CD8-positive, alpha-beta memory T cell (primary cell): Measurements from ENCODE around the gene PLK2. TPM values are rescaled to one million over a fixed set of nuclear protein-coding genes. Genes with fewer than 3 reads are reported as not detected.

Source experiments
- CTCF ChIA-PET: fragments of 350-600 bp; sonication (Branson Sonifier 250); formaldehyde crosslinking; loops from one replicate; lab custom pipeline; 2021; ENCODE audit warnings: antibody characterized with exemption; lab: Charles Lee
- POLR2A ChIA-PET: fragments of 350-600 bp; sonication (Branson Sonifier 250); formaldehyde crosslinking; loops from one replicate; lab custom pipeline; 2021; ENCODE audit warnings: antibody characterized with exemption; lab: Charles Lee
- DNase-seq, 5 donors: peaks; one replicate each; pipeline versions ENCODE4 v3.0.0 to v3.0.0-alpha.2; 2020 to 2022; ENCODE audit warnings: mixed read lengths in 1 of 5
- H3K27ac ChIP-seq: one replicate; pipeline ENCODE4 v1.7.0; 2013; ENCODE audit warnings: low read depth, mild to moderate bottlenecking, low read length, moderate library complexity
- H3K27me3 ChIP-seq: 2 replicates; pipeline ENCODE4 v1.7.0; 2013; ENCODE audit warnings: low read length, mild to moderate bottlenecking; ENCODE audit not compliant: insufficient read depth, poor library complexity, severe bottlenecking
- H3K36me3 ChIP-seq: 2 replicates; pipeline ENCODE4 v1.7.0; 2013; ENCODE audit warnings: mild to moderate bottlenecking, low read length, moderate library complexity; ENCODE audit not compliant: insufficient read depth
- H3K4me1 ChIP-seq: 2 replicates; pipeline ENCODE4 v1.7.0; 2013; ENCODE audit warnings: mild to moderate bottlenecking, low read length, moderate library complexity; ENCODE audit not compliant: insufficient read depth
- H3K4me3 ChIP-seq: 2 replicates; pipeline ENCODE4 v1.7.0; 2013; ENCODE audit warnings: mild to moderate bottlenecking, low read length
- H3K9me3 ChIP-seq: 2 replicates; pipeline ENCODE4 v1.7.0; 2013; ENCODE audit warnings: mild to moderate bottlenecking, low read length
- H3K27ac Mint-ChIP-seq, 8 donors: one replicate each; pipeline ENCODE4 v1.8.0; 2020 to 2021; ENCODE audit warnings: mixed read lengths in 8 of 8, mild to moderate bottlenecking in 6 of 8, inconsistent platforms in 3 of 8, moderate library complexity in 3 of 8
- H3K27me3 Mint-ChIP-seq, 2 donors: one replicate each; pipeline ENCODE4 v1.8.0; 2020 to 2021; ENCODE audit warnings: mixed read lengths in 2 of 2, mild to moderate bottlenecking in 1 of 2, moderate library complexity in 1 of 2
- H3K36me3 Mint-ChIP-seq, 3 donors: one replicate each; pipeline ENCODE4 v1.8.0; 2020 to 2021; ENCODE audit warnings: mixed read lengths in 3 of 3, inconsistent platforms in 1 of 3, mild to moderate bottlenecking in 1 of 3
- H3K4me1 Mint-ChIP-seq, 3 donors: one replicate each; pipeline ENCODE4 v1.8.0; 2020 to 2021; ENCODE audit warnings: mixed read lengths in 3 of 3, inconsistent platforms in 1 of 3, mild to moderate bottlenecking in 1 of 3
- H3K4me3 Mint-ChIP-seq, 7 donors: one replicate each; pipeline ENCODE4 v1.8.0; 2020 to 2021; ENCODE audit warnings: mixed read lengths in 7 of 7, mild to moderate bottlenecking in 6 of 7, moderate library complexity in 4 of 7, inconsistent platforms in 2 of 7
- H3K9me3 Mint-ChIP-seq, 5 donors: one replicate each; pipeline ENCODE4 v1.8.0; 2020 to 2022; ENCODE audit warnings: mixed read lengths in 5 of 5, mild to moderate bottlenecking in 3 of 5, moderate library complexity in 2 of 5, inconsistent platforms in 1 of 5
- polyA plus RNA-seq: library from polyadenylated mRNA; unstranded; fragments of 300-500 nt; fragmentation: Illumina TruSeq; gene quantifications from one replicate; pipeline ENCODE4 v1.2.3, GENCODE V29; 2021
- total RNA-seq, 2 experiments: library from RNA; stranded (reverse); gene quantifications; one replicate each; pipeline ENCODE4 v1.2.3, GENCODE V29; 2021

PLK2 gene
- total and polyA plus RNA-seq, 3 experiments from 2014 or later: 2.5 to 5.2 (median 3.0) TPM

DNA sequence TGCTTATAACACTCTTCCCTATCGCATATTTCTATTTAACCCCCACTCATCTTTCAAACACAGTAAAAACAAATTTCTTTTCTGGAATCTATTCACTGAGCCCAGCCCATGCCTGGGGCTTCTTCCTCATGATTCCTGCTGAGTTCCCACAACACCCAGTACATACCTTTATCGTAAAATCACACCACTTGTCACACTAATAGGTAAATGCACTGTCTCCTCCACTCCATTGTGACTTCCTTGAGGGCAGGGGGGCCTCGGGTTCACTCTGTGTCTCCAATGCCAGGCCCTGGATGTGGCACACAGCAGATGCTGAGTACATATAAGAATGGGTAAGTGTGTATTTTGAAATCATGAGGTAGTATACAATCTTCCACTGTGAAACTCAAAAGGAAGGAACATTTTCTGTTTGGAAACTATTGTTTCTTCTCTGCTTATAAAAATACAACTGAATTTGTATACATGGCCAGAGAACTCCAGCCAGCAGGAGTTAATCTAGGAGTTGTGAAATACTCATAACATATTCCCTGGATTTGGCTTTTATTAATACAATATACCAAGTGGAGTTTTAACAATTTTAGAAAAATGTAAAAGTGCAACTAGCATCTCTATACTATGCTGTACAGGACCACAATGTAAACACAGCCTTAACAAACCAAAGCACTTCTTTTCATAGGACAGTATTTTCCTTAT is 7.2 kb downstream of the PLK2 start:
- POLR2A ChIA-PET: no interaction called here
- no peak overlapping the region for H3K27ac ChIP-seq
- no peak overlapping the region for H3K27ac Mint-ChIP-seq
- peaks cover 0 to 5% (median 0%) of the 10 kb centered on the region in 5 donors for H3K9me3 Mint-ChIP-seq
- H3K4me1 Mint-ChIP-seq: no peaks in the 10 kb centered on the region
- H3K36me3 ChIP-seq: no peaks in the 10 kb centered on the region
- no peaks in the 10 kb centered on the region for H3K27me3 ChIP-seq
- H3K4me3 ChIP-seq: no peak overlapping the region
- H3K9me3 ChIP-seq: no peaks in the 10 kb centered on the region
- peaks cover 3 to 21% of the 10 kb centered on the region in 2 donors for H3K27me3 Mint-ChIP-seq
- H3K36me3 Mint-ChIP-seq: peaks cover 0 to 1% (median 0%) of the 10 kb centered on the region in 3 donors
- no peaks in the 10 kb centered on the region for H3K4me1 ChIP-seq
- H3K4me3 Mint-ChIP-seq: no peak overlapping the region
- CTCF ChIA-PET: no interaction called here
- no peak for DNase-seq

DNA sequence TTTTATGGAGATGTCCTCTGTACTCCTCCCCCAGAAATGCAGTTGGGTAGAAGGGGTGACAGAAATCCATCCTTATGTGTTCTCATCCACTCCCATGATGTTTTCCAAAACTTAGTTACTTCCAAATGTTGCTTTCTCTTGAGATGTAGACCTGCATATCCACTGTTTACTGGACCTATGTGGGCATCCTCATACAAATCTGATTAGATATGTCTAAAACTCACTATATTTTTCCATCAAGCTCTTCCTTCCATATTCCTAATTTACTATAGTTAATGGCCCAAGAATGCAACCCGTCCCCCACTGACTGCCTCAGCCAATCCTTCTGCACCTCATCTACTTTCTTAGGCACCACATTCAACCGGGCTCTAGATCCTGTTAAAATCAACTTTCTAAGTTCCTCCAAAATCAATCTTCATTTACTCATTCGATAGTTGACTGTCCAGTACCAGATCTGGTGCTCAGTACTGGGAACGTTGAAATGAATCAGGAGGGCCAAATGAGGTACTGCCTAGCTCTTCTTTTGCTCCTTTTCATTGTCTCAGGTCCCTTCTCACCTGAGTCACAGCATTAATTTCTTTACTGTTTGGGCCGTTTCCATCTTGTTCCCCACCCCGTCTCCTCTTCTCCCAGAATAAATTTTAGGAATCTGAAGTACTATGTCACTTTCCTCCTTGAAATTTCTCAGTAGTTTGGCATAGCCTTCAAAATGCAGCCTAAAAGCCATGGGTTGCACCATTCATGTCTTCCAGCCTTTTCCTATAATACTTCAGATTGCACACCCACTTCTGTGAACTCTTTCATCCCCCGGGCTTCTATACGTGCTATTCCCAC is 7.9 kb downstream of the PLK2 start:
- CTCF ChIA-PET: no interaction called here
- H3K27ac ChIP-seq: no peak overlapping the region
- no peak for DNase-seq
- Mint-ChIP-seq H3K4me1 (no peaks in the 10 kb centered on the region), H3K4me3 (no peak overlapping the region), H3K9me3 (peaks cover 0 to 5% (median 0%) of the 10 kb centered on the region in 5 donors), H3K27me3 (peaks cover 5 to 17% of the 10 kb centered on the region in 2 donors), H3K36me3 (peaks cover 0 to 1% (median 0%) of the 10 kb centered on the region in 3 donors), H3K27ac (no peak overlapping the region)
- H3K4me3 ChIP-seq: no peak overlapping the region
- H3K36me3 ChIP-seq: no peaks in the 10 kb centered on the region
- no peaks in the 10 kb centered on the region for H3K9me3 ChIP-seq
- H3K27me3 ChIP-seq: no peaks in the 10 kb centered on the region
- no peaks in the 10 kb centered on the region for H3K4me1 ChIP-seq
- POLR2A ChIA-PET: no interaction called here

DNA sequence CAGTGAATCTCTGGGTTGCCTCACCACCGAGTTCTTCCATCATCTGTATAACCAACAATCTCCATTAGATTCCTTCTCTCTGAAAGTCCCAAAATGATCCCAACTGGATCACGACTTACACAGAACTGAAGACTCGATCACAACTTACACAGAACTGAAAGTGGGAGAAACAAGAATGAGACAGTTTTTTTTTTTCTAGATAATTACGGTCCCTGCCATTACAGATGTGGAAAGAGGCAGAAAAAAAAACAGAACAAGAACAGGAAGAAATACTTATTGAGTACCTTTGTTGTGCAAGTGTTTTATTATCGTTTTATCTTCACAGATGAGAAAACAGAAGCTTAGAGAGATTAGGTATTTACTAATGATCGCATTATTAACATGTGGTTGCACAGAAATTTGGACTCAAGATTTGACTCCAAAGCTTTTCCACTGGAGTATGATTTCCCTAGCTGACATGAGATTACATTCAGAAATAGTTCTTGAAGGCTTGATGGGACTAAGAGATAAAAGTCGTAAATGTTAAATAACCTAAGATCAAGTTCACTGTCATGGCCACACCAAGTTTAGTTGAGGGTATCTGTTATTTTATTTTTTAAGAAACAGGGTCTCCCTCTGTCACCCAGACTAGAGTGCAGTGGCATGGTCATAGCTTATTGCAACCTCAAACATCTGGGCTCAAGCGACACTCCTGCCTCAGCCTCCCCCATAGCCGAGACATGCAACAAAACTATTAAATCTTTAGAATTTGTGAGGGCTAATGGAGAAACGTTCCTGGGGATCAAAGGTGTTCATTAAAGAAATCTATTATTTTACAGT is 8.9 kb downstream of the PLK2 start:
- no peak overlapping the region for H3K4me3 Mint-ChIP-seq
- Histone ChIP-seq H3K36me3 (no peaks in the 10 kb centered on the region), H3K27me3 (no peaks in the 10 kb centered on the region), H3K27ac (no peak overlapping the region), H3K4me1 (no peaks in the 10 kb centered on the region), H3K9me3 (no peaks in the 10 kb centered on the region), H3K4me3 (no peak overlapping the region)
- peaks cover 0 to under 1% (median 0%) of the 10 kb centered on the region in 3 donors for H3K36me3 Mint-ChIP-seq
- H3K27me3 Mint-ChIP-seq: peaks cover 7 to 23% of the 10 kb centered on the region in 2 donors
- no peaks in the 10 kb centered on the region for H3K4me1 Mint-ChIP-seq
- H3K27ac Mint-ChIP-seq: no peak overlapping the region
- CTCF ChIA-PET: interaction anchor here (2.4 kb wide), 1 partner anchor 9 kb away, joined by 5 read pairs; no protein-coding TSS in a partner anchor
- no peak for DNase-seq
- POLR2A ChIA-PET: no interaction called here
- H3K9me3 Mint-ChIP-seq: peaks cover 0 to 5% (median 0%) of the 10 kb centered on the region in 5 donors

DNA sequence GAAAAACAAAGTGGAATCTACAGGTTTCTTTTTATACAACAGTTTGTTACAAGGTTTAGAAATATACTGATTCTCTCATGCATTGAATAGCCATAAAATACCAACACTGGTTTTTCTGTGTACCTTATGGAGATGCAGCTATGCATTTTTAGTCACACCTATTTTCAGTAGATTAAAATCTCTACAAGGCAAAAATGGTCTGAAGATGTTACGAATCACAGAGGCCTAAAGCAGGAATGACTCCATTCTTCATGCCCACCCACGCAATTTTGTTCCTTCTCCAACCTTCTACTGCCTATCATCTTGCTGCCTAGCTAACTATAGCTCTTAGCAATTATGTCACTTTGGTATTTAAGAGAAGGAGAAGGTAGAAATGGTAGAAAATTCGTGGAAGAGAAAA is 9.9 kb downstream of the PLK2 start:
- CTCF ChIA-PET: interaction anchor here (2.4 kb wide), 1 partner anchor 10 kb away, joined by 5 read pairs; no protein-coding TSS in a partner anchor
- Histone ChIP-seq H3K4me3 (no peak overlapping the region), H3K27me3 (no peaks in the 10 kb centered on the region), H3K27ac (no peak overlapping the region), H3K4me1 (no peaks in the 10 kb centered on the region), H3K36me3 (no peaks in the 10 kb centered on the region), H3K9me3 (no peaks in the 10 kb centered on the region)
- Mint-ChIP-seq H3K4me1 (no peaks in the 10 kb centered on the region), H3K27ac (no peak overlapping the region), H3K27me3 (peaks cover 5 to 30% of the 10 kb centered on the region in 2 donors), H3K9me3 (peaks cover 0 to 5% (median 0%) of the 10 kb centered on the region in 5 donors), H3K36me3 (no peaks in the 10 kb centered on the region), H3K4me3 (no peak overlapping the region)
- DNase-seq: no peak
- POLR2A ChIA-PET: no interaction called here

DNA sequence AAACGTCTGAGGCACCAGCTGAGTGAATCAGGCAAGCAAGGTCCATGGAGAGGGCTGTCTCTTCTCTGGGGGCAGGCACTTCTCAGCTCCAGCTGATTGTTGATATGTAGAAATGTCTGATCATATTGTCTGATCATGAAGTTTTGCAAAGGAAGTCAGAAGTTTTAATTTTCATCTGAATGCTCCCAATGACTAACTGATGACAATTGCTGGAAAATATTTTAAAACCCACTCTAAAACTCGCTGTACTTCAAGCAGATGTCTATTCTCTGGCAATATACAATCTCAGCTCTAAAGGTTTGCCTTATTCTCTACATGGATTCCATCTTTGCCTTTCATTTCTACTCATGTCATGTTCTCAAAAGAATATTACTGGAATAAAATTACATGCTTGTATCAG is 12.7 kb downstream of the PLK2 start:
- POLR2A ChIA-PET: no interaction called here
- H3K4me3 Mint-ChIP-seq: no peak overlapping the region

DNA sequence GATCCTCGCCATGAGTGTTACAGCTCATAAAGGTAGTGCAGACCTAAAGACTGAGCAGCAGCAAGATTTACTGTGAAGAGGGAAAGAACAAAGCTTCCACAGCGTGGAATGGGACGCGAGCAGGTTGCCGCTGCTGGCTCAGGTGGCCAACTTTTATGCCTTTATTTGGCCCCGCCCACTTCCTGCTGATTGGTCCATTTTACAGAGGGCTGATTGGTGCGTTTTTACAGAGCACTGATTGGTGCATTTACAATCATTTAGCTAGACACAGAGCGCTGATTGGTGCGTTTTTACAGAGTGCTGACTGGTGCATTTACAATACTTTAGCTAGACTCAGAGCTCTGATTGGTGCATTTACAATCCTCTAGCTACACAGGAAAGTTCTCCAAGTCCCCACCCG is 13.9 kb downstream of the PLK2 start:
- CTCF ChIA-PET: no interaction called here
- H3K27me3 ChIP-seq: no peaks in the 10 kb centered on the region
- Mint-ChIP-seq H3K36me3 (no peaks in the 10 kb centered on the region), H3K4me1 (no peaks in the 10 kb centered on the region), H3K4me3 (no peak overlapping the region), H3K27me3 (peaks cover 4 to 30% of the 10 kb centered on the region in 2 donors), H3K9me3 (no peaks in the 10 kb centered on the region), H3K27ac (no peak overlapping the region)
- no peaks in the 10 kb centered on the region for H3K4me1 ChIP-seq
- POLR2A ChIA-PET: no interaction called here
- H3K36me3 ChIP-seq: no peaks in the 10 kb centered on the region
- H3K4me3 ChIP-seq: no peak overlapping the region
- no peak overlapping the region for H3K27ac ChIP-seq
- H3K9me3 ChIP-seq: no peaks in the 10 kb centered on the region
- no peak for DNase-seq

More for the DNA sequence above, 12.7 kb downstream of the PLK2 start:
- peaks cover 0 to 2% (median 0%) of the 10 kb centered on the region in 5 donors for H3K9me3 Mint-ChIP-seq
- Histone ChIP-seq H3K9me3 (no peaks in the 10 kb centered on the region), H3K4me3 (no peak overlapping the region), H3K36me3 (no peaks in the 10 kb centered on the region), H3K27ac (no peak overlapping the region), H3K4me1 (no peaks in the 10 kb centered on the region), H3K27me3 (no peaks in the 10 kb centered on the region)
- DNase-seq: no peak
- no peaks in the 10 kb centered on the region for H3K36me3 Mint-ChIP-seq
- CTCF ChIA-PET: no interaction called here
- peaks cover 4 to 32% of the 10 kb centered on the region in 2 donors for H3K27me3 Mint-ChIP-seq
- H3K27ac Mint-ChIP-seq: no peak overlapping the region
- H3K4me1 Mint-ChIP-seq: no peaks in the 10 kb centered on the region

DNA sequence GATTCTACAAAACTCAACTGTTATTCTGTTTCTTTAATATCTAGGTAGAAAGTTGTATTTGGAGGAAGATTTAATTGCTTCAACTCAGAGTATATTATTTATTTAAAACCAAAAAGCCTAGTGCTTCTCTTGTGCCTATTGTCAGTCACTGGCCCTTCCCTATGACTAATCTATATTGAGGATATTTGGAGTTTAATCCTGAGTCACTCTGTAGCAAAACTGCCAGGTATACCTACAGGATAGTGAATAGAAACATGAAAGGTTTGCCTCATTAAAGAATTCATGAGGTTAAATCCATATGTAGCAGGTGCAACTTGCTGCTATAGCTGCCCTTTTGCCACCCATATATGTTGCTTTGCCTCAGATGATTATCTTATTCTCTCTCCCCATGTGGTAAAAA is 15.1 kb downstream of the PLK2 start:
- Mint-ChIP-seq H3K4me1 (no peaks in the 10 kb centered on the region), H3K9me3 (no peaks in the 10 kb centered on the region), H3K27me3 (peaks cover 4 to 26% of the 10 kb centered on the region in 2 donors), H3K4me3 (no peak overlapping the region), H3K36me3 (no peaks in the 10 kb centered on the region), H3K27ac (no peak overlapping the region)
- no peaks in the 10 kb centered on the region for H3K27me3 ChIP-seq
- H3K9me3 ChIP-seq: no peaks in the 10 kb centered on the region
- H3K27ac ChIP-seq: no peak overlapping the region
- H3K36me3 ChIP-seq: no peaks in the 10 kb centered on the region
- H3K4me3 ChIP-seq: no peak overlapping the region
- no peaks in the 10 kb centered on the region for H3K4me1 ChIP-seq
- POLR2A ChIA-PET: no interaction called here
- DNase-seq: no peak
- CTCF ChIA-PET: no interaction called here
